Astrocyte of the spinal cord (primary cell): ENCODE data around the gene KIF19.

Experiments used
- DNase-seq: peaks from one replicate; pipeline ENCODE4 v3.0.0; 2011; ENCODE audit warnings: low read depth, low spot score
- H3K4me3 ChIP-seq: 2 replicates; pipeline ENCODE4 v1.5.1; 2011; ENCODE audit warnings: low read depth, mild to moderate bottlenecking, low read length, moderate library complexity
- CTCF ChIP-seq: IDR thresholded peaks from 2 replicates; pipeline ENCODE4 v1.5.1; 2012; ENCODE audit warnings: low read depth, mild to moderate bottlenecking, low read length, inconsistent platforms
- in situ Hi-C: cut with HindIII; loops from 2 replicates; pipeline ENCODE4 v1.10.0; 2017; ENCODE audit warnings: low sequenced_read_pairs

Gene KIF19

GRCh38 chr17:74329378-74329777 lies 3.4 kb downstream of the KIF19 start:
- no peak for TF ChIP-seq CTCF
- DNase-seq, result no peak
- in situ Hi-C loops, result no loop called here
- no peak overlapping the region for H3K4me3 ChIP-seq

DNA sequence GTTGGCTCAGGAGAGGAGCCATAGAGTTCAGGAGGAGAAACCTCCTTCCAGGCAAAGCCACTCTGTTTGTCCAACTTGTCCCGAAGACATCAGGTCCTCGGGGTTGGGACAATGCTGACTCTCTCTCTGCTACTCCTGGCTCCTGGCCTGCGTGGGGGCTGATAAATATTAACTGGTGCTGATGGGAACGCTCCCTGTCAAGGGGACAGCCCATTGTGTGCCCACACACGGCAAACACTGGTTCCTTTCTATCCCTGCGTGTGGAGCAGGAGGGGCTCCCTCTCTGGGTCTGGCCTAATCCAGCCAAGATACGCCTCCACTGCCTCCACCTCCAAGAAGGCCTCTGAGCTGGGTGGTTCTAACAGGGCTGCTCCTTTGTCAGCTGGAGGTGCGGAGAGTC lies 4.4 kb downstream of the KIF19 start:
- no peak for TF ChIP-seq CTCF
- no peak overlapping the region for H3K4me3 ChIP-seq
- in situ Hi-C loops, result no loop called here
- no peak for DNase-seq

DNA sequence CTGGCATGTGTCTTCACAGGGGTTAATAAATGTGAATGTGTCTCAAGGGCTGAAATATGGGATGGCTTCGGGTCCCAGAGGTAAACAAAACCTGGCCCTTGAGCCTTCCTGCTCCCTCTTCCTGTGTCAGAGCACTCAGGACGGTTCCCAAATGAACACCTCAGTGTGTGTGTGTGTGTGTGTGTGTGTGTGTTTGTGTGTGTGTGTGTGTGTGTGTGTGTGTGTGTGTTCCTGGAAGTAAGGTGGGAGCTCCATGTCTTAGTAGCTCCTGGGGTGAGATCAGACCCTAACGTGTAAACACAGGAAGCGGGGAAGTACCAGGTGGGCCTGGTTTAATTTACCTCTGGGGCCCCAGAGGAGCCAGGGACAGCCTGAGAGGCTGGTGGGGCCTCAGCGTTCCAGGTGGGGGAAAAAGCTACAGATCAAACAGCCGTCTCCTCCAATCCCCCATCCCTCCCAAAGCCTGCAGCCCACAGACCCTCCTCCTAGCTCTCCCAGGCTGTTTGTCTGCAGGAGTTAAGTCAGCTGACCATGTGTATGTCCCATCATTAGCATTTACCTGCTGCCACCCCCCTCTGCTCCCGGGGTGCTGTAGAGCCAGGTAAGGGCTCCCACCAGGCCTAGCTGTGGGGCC lies 6.1 kb downstream of the KIF19 start:
- no peak overlapping the region for H3K4me3 ChIP-seq
- DNase-seq, result no peak
- no peak for TF ChIP-seq CTCF
- in situ Hi-C loops, result no loop called here

DNA sequence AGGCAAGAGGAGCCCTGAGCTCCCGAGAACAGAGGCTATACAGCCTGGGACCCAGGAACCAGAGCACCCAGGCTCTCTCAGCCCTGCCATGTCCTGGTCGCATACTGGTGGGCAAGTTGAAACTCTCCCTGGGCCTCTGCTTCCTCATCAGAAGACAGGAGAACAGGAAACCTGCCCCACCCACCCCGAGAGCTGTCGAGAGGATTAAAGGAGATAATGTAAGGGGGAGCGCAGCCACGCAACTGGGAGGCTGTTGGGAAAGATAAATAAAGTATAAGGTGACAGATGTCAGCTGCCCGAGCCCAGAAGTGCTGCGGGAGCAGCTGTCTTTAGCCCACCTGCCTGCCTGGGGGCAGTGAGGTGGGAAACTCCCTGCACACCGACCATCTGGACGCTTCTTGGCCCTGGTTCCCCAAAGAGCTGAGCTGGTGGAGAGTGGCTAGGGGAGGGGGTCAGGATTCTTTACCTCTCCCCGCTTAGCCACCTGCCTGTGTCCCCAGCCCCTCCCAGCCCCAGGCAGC lies 6.8 kb downstream of the KIF19 start:
- H3K4me3 ChIP-seq, result no peak overlapping the region
- DNase-seq, result no peak
- in situ Hi-C loops, result no loop called here
- TF ChIP-seq CTCF, result no peak

GRCh38 chr17:74334393-74335039 lies 8.5 kb downstream of the KIF19 start:
- H3K4me3 ChIP-seq, result no peak overlapping the region
- DNase-seq, result peak; percentile 3
- in situ Hi-C loops, result no loop called here
- no peak for TF ChIP-seq CTCF

DNA sequence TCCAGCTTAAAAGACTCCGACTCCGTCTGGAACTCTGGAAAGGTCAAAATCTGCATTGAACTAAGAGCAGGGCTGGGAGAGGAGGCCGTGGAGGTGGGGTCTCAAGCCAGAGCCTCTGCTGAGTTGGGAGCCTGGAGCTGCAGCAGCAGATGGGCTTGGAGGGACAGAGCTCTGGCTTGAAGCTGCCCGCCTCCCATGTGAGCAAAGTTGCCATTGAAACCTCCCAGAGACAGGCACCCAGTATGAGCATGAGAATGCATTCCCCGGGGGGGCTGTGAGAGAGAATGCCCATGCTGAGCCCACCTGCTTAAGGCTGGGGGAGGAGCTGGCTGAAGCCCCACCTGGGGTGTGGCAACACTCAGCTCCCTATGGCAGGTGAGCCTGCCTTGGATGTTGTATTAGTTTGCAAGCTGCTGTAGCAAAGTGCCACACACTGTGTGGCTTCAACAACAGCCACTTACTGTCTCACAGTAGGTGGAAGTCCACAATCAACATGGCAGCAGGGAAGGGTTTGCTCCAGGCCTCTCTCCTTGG lies 9.6 kb downstream of the KIF19 start:
- no peak overlapping the region for H3K4me3 ChIP-seq
- no peak for TF ChIP-seq CTCF
- DNase-seq, result no peak
- in situ Hi-C loops, result no loop called here
